ENCODE data around the gene DHX29. TPM values are rescaled to one million over a fixed set of nuclear protein-coding genes. Genes with fewer than 3 reads are reported as not detected.

Gene DHX29
- polyA plus RNA-seq, 1 donor (not counting 4 experiments of a cell fraction or from before 2014, with no cell fraction given): 18.8 TPM

DNA sequence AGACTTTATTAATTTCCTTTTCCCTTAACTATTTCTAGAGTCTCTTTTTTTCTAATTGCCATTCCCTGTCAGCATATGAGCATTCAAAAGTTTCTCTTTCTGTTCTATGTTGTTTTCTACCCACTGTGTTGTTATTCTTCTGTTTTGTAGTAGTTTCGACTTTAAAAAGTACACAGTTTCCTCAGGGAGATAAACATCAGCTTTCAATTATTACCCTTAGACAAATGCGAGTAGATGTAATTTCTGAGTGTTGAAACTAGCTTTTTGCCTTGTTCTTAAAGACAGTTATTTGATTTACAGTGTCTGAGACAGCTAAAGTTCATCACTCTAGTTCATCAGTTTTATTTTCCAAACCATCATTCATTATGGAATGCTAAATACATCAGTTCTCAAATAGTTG lies 19.8 kb upstream of the DHX29 start:
- Histone ChIP-seq H3K4me3 (ENCODE audit: control insufficient read depth in 2 of 3, extremely low read depth in 1 of 3, insufficient read depth in 2 of 3, low read depth in 1 of 3, low read length in 3 of 3) (no peak overlapping the region), H2AFZ (ENCODE audit: control insufficient read depth, low read length) (no peak overlapping the region), H3K9ac (ENCODE audit: control insufficient read depth, extremely low read depth, insufficient read depth, low read length) (no peak overlapping the region), H3K36me3 (ENCODE audit: control insufficient read depth in 2 of 2, extremely low read depth in 1 of 2, insufficient read depth in 2 of 2, low read length in 2 of 2) (peaks cover 10 to 11% of the 10 kb centered on the region in 2 experiments), H3K9me3 (ENCODE audit: control insufficient read depth, low read depth, low read length) (no peaks in the 10 kb centered on the region), H3K27me3 (ENCODE audit: control insufficient read depth, extremely low read depth, insufficient read depth, low read length) (no peaks in the 10 kb centered on the region), H4K20me1 (ENCODE audit: control insufficient read depth, extremely low read depth, insufficient read depth, low read length) (no peaks in the 10 kb centered on the region), H3K9me1 (ENCODE audit: control insufficient read depth, extremely low read depth, insufficient read depth, low read length) (no peaks in the 10 kb centered on the region), H3K4me1 (ENCODE audit: control insufficient read depth, extremely low read depth, insufficient read depth, low read length) (no peaks in the 10 kb centered on the region), H3K79me2 (ENCODE audit: control insufficient read depth, insufficient read depth, low read length) (peaks cover 15% of the 10 kb centered on the region), H3K27ac (ENCODE audit: control insufficient read depth, insufficient read depth, low read length) (no peak overlapping the region), H3K4me2 (ENCODE audit: control insufficient read depth, extremely low read depth, insufficient read depth, low read depth, low read length) (no peak overlapping the region)
- TF ChIP-seq, protein P1, sequence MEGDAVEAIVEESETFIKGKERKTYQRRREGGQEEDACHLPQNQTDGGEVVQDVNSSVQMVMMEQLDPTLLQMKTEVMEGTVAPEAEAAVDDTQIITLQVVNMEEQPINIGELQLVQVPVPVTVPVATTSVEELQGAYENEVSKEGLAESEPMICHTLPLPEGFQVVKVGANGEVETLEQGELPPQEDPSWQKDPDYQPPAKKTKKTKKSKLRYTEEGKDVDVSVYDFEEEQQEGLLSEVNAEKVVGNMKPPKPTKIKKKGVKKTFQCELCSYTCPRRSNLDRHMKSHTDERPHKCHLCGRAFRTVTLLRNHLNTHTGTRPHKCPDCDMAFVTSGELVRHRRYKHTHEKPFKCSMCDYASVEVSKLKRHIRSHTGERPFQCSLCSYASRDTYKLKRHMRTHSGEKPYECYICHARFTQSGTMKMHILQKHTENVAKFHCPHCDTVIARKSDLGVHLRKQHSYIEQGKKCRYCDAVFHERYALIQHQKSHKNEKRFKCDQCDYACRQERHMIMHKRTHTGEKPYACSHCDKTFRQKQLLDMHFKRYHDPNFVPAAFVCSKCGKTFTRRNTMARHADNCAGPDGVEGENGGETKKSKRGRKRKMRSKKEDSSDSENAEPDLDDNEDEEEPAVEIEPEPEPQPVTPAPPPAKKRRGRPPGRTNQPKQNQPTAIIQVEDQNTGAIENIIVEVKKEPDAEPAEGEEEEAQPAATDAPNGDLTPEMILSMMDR (optimal IDR thresholded peaks at IDR 0.05 in 1 of 3, IDR thresholded peaks at IDR 0.05 in 1 of 3, conservative IDR thresholded peaks at IDR 0.05 in 1 of 3; ENCODE audit: extremely low read depth in 1 of 3, insufficient read depth in 2 of 3, low read length in 3 of 3): no peak
- no peak for TF ChIP-seq EZH2 (IDR thresholded peaks at IDR 0.05; ENCODE audit: low read length)
- DNase-seq (ENCODE audit: low read depth, low spot score): no peak
- no peak for FAIRE-seq
- dilution Hi-C loops (cut with MboI; ENCODE audit: extremely low pct_ligation_motif_present, low sequenced_read_pairs): no loop called here

DNA sequence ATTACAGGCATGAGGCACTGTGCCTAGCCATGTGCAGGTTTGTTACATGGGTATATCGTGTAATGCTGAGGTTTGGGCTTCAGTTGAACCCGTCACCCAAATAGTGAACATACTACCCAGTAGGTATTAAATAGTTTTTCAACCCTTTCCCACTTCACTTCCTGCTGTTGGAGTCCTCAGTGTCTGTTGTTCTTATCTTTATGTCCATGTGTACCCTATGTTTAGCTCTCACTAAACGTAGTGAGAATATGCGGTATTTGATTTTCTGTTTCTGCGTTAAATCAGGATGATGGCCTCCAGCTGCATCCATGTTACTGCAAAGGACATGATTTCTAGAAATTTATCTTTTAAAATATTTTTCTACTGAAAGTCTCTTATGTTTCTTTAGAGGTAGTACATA lies 18.1 kb upstream of the DHX29 start:
- DNase-seq (ENCODE audit: low read depth, low spot score) (no peak), FAIRE-seq (no peak)
- Histone ChIP-seq H4K20me1 (ENCODE audit: control insufficient read depth, extremely low read depth, insufficient read depth, low read length) (no peaks in the 10 kb centered on the region), H3K4me3 (ENCODE audit: control insufficient read depth in 2 of 3, extremely low read depth in 1 of 3, insufficient read depth in 2 of 3, low read depth in 1 of 3, low read length in 3 of 3) (no peak overlapping the region), H3K27ac (ENCODE audit: control insufficient read depth, insufficient read depth, low read length) (no peak overlapping the region), H3K9me1 (ENCODE audit: control insufficient read depth, extremely low read depth, insufficient read depth, low read length) (no peaks in the 10 kb centered on the region), H3K79me2 (ENCODE audit: control insufficient read depth, insufficient read depth, low read length) (peaks cover 25% of the 10 kb centered on the region), H3K9ac (ENCODE audit: control insufficient read depth, extremely low read depth, insufficient read depth, low read length) (no peak overlapping the region), H2AFZ (ENCODE audit: control insufficient read depth, low read length) (no peak overlapping the region), H3K4me1 (ENCODE audit: control insufficient read depth, extremely low read depth, insufficient read depth, low read length) (no peaks in the 10 kb centered on the region), H3K27me3 (ENCODE audit: control insufficient read depth, extremely low read depth, insufficient read depth, low read length) (no peaks in the 10 kb centered on the region), H3K36me3 (ENCODE audit: control insufficient read depth in 2 of 2, extremely low read depth in 1 of 2, insufficient read depth in 2 of 2, low read length in 2 of 2) (peaks cover 5 to 7% of the 10 kb centered on the region in 2 experiments), H3K9me3 (ENCODE audit: control insufficient read depth, low read depth, low read length) (no peaks in the 10 kb centered on the region), H3K4me2 (ENCODE audit: control insufficient read depth, extremely low read depth, insufficient read depth, low read depth, low read length) (no peak overlapping the region)
- TF ChIP-seq, protein P1 (optimal IDR thresholded peaks at IDR 0.05 in 1 of 3, IDR thresholded peaks at IDR 0.05 in 1 of 3, conservative IDR thresholded peaks at IDR 0.05 in 1 of 3; ENCODE audit: extremely low read depth in 1 of 3, insufficient read depth in 2 of 3, low read length in 3 of 3): no peak
- TF ChIP-seq EZH2 (IDR thresholded peaks at IDR 0.05; ENCODE audit: low read length): no peak
- dilution Hi-C loops (cut with MboI; ENCODE audit: extremely low pct_ligation_motif_present, low sequenced_read_pairs): no loop called here
